ENCODE data around the gene TOM1L2.

TOM1L2 gene

DNA sequence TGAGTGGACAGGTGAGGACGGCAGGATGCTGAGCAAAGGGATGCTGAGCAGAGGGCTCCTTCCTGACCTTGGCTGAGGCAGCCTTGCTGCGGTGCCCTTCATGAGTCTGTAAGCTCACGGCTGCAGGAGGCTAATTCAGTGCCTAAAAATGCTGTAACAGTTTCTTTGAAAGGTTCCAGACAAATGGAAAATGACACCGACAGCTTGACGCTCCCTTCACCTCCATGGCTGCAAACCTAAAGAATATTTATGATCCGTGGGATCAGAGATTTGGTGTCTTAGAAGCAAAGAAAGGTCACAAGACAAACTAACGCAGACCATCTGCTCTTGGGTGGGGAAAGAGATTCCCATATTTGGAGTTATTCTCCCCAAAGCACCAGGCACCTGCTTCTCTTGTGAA lies 28.0 kb downstream of the TOM1L2 start:
- Histone ChIP-seq H3K79me2 (ENCODE audit: insufficient read depth, low read depth) (no peaks in the 10 kb centered on the region), H3K4me3 (IDR thresholded peaks at IDR 0.05; ENCODE audit: insufficient read depth, low read depth, low read length) (no peak overlapping the region), H3K27me3 (ENCODE audit: insufficient read depth, low read depth) (no peaks in the 10 kb centered on the region), H3K4me2 (no peak overlapping the region), H3K4me1 (ENCODE audit: low read depth, poor library complexity, severe bottlenecking) (peaks cover 25% of the 10 kb centered on the region), H3K9ac (no peak overlapping the region), H2AFZ (ENCODE audit: low read depth) (no peak overlapping the region), H4K20me1 (ENCODE audit: insufficient read depth) (no peaks in the 10 kb centered on the region), H3K36me3 (ENCODE audit: insufficient read depth) (no peaks in the 10 kb centered on the region), H3K27ac (no peak overlapping the region)
- TF ChIP-seq, protein P1, sequence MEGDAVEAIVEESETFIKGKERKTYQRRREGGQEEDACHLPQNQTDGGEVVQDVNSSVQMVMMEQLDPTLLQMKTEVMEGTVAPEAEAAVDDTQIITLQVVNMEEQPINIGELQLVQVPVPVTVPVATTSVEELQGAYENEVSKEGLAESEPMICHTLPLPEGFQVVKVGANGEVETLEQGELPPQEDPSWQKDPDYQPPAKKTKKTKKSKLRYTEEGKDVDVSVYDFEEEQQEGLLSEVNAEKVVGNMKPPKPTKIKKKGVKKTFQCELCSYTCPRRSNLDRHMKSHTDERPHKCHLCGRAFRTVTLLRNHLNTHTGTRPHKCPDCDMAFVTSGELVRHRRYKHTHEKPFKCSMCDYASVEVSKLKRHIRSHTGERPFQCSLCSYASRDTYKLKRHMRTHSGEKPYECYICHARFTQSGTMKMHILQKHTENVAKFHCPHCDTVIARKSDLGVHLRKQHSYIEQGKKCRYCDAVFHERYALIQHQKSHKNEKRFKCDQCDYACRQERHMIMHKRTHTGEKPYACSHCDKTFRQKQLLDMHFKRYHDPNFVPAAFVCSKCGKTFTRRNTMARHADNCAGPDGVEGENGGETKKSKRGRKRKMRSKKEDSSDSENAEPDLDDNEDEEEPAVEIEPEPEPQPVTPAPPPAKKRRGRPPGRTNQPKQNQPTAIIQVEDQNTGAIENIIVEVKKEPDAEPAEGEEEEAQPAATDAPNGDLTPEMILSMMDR (conservative IDR thresholded peaks at IDR 0.05; ENCODE audit: low read depth, low read length), result no peak

DNA sequence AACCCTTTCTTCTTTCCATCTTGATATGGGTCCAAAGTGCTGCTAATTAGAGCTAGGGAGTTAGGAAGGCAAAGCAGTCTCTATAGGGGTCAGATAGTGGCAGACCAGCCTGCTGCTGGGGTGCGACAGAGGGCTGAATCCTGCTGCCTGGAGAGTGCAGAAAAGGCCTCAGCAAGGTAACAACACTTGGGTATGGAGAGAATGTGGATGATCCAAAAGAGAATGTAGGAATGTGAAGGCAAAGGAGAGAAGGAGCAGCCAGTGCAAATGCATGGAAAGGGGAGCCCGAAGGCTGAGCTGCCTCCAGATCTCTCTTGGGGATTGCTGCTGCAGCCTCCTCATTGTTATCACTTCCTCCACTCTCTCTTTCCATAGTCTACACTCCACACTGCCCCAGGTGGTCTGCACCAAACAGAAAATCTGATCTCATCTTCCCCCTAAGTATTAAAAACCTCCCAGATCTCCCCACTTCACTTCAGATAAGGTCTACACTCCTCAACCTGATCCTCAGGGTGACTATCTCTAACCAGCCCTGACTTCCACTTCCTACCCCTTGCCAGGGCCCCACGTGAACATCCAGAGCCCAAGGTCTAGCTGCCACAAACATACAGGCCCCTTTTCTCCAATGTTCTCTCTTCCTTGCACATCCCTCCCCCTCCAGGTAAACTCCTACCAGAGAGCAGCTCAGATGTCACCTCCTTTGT lies 28.8 kb downstream of the TOM1L2 start:
- H3K36me3 ChIP-seq (ENCODE audit: insufficient read depth), result no peaks in the 10 kb centered on the region
- no peak overlapping the region for H3K4me2 ChIP-seq
- no peaks in the 10 kb centered on the region for H4K20me1 ChIP-seq (ENCODE audit: insufficient read depth)
- peaks cover 33% of the 10 kb centered on the region for H3K4me1 ChIP-seq (ENCODE audit: low read depth, poor library complexity, severe bottlenecking)
- H3K4me3 ChIP-seq (IDR thresholded peaks at IDR 0.05; ENCODE audit: insufficient read depth, low read depth, low read length), result no peak overlapping the region
- H3K9ac ChIP-seq, result no peak overlapping the region
- TF ChIP-seq, protein P1 (conservative IDR thresholded peaks at IDR 0.05; ENCODE audit: low read depth, low read length), result no peak
- no peak overlapping the region for H3K27ac ChIP-seq
- no peaks in the 10 kb centered on the region for H3K27me3 ChIP-seq (ENCODE audit: insufficient read depth, low read depth)
- H3K79me2 ChIP-seq (ENCODE audit: insufficient read depth, low read depth), result no peaks in the 10 kb centered on the region
- no peak overlapping the region for H2AFZ ChIP-seq (ENCODE audit: low read depth)

DNA sequence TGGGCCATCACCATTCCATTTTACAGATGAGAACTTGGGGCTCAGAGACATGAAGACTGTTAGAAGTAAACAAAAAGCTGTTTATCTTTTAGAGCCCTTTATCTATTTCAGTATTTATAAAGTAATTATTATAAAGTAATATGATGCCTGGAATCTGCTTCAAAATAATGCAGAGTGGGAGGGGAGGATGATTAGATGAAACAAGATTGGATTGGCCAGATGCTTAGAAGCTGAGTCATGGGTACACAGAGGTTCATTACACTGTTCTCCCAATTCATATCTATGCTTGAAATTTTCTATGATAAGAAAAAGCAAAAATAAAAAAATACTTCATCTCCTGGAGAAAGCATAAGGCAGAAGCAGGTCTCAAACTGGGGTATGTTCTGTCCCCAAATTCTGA lies 29.4 kb downstream of the TOM1L2 start:
- Histone ChIP-seq H3K4me1 (ENCODE audit: low read depth, poor library complexity, severe bottlenecking) (peaks cover 39% of the 10 kb centered on the region), H3K27ac (no peak overlapping the region), H3K79me2 (ENCODE audit: insufficient read depth, low read depth) (no peaks in the 10 kb centered on the region), H3K4me2 (no peak overlapping the region), H3K27me3 (ENCODE audit: insufficient read depth, low read depth) (no peaks in the 10 kb centered on the region), H3K4me3 (IDR thresholded peaks at IDR 0.05; ENCODE audit: insufficient read depth, low read depth, low read length) (no peak overlapping the region), H2AFZ (ENCODE audit: low read depth) (no peak overlapping the region), H4K20me1 (ENCODE audit: insufficient read depth) (no peaks in the 10 kb centered on the region), H3K9ac (no peak overlapping the region), H3K36me3 (ENCODE audit: insufficient read depth) (no peaks in the 10 kb centered on the region)
- TF ChIP-seq, protein P1 (conservative IDR thresholded peaks at IDR 0.05; ENCODE audit: low read depth, low read length), result no peak

DNA sequence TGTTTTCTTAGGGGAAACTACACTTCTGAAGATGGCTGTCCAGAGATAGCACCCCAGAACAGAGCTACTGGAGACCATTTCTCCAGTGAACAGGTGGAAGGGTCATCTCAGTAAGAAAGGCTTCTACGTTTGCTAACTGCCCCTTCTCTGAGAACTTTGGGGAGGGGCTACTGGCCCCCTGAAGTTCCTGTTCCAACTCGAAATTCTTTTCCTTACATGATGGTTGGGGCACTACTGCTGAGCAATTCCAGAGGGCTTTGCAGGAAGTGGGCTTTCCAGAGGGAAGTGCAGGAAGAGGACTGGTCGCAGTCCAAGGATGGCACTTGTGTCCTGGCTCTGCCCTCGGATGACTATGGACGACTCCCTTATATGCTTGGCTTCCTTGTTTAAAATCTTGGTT lies 31.2 kb downstream of the TOM1L2 start:
- peaks cover 50% of the 10 kb centered on the region for H3K4me1 ChIP-seq (ENCODE audit: low read depth, poor library complexity, severe bottlenecking)

More for the DNA sequence above, 31.2 kb downstream of the TOM1L2 start:
- Histone ChIP-seq H3K4me3 (IDR thresholded peaks at IDR 0.05; ENCODE audit: insufficient read depth, low read depth, low read length) (no peak overlapping the region), H3K36me3 (ENCODE audit: insufficient read depth) (no peaks in the 10 kb centered on the region), H3K9ac (no peak overlapping the region), H3K27me3 (ENCODE audit: insufficient read depth, low read depth) (no peaks in the 10 kb centered on the region), H2AFZ (ENCODE audit: low read depth) (no peak overlapping the region), H4K20me1 (ENCODE audit: insufficient read depth) (no peaks in the 10 kb centered on the region), H3K79me2 (ENCODE audit: insufficient read depth, low read depth) (no peaks in the 10 kb centered on the region), H3K27ac (no peak overlapping the region), H3K4me2 (no peak overlapping the region)
- TF ChIP-seq, protein P1 (conservative IDR thresholded peaks at IDR 0.05; ENCODE audit: low read depth, low read length), result no peak
